Caki2 (cell line): ENCODE data around the gene AVL9. TPM values are rescaled to one million over a fixed set of nuclear protein-coding genes. Genes with fewer than 3 reads are reported as not detected.
"Not testable (repeated sequence)": the region's sequence is repeated elsewhere in the genome, so short reads cannot be mapped to it uniquely, and the experiment has no call there.

Experiments
- DNase-seq: peaks from one replicate; pipeline ENCODE4 v3.0.0-alpha.2; 2015; ENCODE audit warnings: low read depth
- in situ Hi-C: cut with HindIII; loops from 2 replicates; pipeline ENCODE4 v1.10.0; 2016; ENCODE audit warnings: low sequenced_read_pairs, low pct_unique_long_range_greater_than_20kb, mixed read lengths
- total RNA-seq: library from RNA; depleted of rRNA; stranded (reverse); fragments of >200 nt; shearing (Covaris generic); gene quantifications from 2 replicates; pipeline ENCODE4 v1.2.3, GENCODE V29; 2014; ENCODE audit warnings: low replicate concordance

Gene AVL9
- total RNA-seq, 1 experiment from 2014 or later: 28.1 TPM

DNA sequence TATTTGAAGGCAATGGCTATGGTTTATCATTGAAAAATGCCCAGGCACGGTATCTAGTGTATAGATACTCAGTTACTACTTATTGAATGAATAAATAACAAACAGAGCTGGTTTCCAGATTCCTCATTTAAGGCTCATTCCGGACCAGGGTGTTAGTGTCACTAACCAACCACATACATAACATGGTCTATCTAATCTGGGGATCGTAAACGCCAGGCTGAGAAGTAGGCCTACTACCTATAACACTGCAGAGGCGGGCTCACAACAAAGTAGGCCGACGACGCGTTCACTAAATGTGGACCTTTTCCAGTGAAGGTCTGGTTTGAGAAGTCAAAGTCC, 5.5 kb upstream of the AVL9 start:
- no peak for DNase-seq
- in situ Hi-C loops: no loop called here

DNA sequence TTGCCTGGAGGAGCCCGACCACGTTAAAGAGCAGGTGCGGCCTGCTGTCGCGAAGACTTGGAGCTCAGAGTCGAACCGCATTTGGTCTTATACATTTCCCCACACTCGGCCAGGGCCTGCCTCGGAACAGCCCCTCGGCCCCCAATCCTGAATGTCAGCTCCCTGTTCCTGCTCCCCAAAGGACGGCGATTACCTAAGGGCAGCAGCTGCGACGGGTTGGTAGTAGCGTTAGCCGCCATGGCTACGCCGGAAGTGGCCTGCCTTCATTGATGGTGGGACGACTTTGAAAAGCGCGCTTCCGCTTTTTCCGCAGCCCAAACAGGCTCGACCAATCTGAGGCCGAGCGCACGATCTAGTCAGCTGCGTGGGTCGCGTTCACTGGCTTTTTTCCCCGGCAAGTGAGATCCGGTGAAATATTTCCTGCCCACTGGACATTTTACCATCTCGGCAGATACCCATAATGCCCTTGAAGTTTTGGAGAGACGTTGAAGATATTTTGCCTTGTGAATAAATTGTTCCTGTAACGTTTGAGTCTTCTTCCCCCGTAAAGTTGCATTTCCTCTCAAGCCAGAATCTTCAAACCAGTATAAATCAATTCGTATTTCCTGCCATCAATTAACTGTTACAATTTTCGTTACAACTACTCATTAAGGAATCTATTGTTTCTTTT, 5.0 kb upstream of the AVL9 start, which contains the start of gene LSM5:
TSS of gene LSM5 (minus strand) at position 254 of the 670 bp plus-strand sequence. CDS start at position 239, 15 bp downstream.
- in situ Hi-C loops: no loop called here
- DNase-seq: peak; percentile 89

DNA sequence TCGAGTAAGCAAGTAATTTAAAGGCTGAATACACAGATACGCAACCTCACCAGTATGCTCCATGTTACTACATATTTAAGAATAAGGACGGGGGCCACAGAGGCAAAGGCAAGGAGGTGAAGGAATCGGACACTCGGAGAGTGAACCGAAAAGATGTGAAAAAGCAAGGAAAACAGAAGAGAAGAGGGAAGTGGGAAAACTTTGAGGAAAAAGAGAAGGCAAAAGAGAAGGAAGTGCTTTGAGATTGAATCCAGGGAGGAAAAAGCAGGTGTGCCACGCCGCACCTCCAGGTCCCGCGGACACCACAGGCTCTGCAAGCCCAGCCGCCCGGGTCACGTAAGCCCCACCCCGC, 367 bp upstream of the AVL9 start:
- in situ Hi-C loops: no loop called here
- DNase-seq: no peak

DNA sequence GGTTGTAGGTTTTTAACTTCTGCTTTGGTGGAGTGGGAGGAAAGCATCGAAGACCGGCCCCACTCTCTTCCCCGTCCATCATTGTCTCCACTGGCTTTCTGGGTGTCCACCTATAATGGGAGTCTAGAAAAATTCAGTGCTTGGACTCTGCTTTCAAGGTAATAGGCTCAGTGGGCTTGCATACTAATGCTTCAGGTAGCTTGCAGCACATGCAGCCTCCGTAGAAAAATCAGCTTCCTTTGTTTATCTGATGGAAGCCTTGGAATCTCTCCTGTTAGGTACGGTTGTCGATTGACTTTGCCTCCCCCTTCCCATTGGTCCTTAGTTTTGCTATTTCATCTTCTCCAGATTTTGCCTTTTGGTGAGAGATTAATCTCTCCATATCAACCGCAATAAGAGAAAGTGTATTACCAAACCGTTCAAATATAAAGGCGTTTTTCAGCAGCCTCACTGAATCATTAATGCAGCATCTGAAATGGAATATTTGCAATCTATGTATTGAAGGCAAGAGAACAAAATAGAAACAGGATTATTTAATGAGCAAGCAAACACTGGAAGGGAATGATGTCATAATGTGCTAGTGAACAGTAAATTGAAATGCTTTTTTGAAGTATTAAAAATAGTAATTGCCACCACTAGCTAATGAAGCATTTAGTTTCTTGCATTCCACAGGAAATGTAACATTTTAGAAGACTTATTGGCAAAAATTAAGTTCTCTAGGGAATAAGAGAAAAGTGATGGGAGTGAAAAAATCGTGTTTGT, 944 bp downstream of the AVL9 start:
- peak; percentile 50 for DNase-seq
- in situ Hi-C loops: no loop called here

DNA sequence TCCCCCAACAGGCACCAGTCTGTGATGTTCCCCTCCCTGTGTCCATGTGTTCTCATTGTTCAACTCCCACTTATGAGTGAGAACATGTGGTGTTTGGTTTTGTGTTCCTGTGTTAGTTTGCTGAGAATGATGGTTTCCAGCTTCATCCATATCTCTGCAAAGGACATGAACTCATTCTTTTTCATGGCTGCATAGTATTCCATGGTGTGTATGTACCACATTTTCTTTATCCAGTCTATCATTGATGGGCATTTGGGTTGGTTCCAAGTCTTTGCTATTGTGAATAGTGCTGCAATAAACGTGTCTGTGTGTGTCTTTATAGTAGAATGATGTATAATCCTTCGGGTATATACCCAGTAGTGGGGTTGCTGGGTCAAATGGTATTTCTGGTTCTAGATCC, 4.5 kb downstream of the AVL9 start:
- in situ Hi-C loops, DNase-seq: not testable (repeated sequence)

DNA sequence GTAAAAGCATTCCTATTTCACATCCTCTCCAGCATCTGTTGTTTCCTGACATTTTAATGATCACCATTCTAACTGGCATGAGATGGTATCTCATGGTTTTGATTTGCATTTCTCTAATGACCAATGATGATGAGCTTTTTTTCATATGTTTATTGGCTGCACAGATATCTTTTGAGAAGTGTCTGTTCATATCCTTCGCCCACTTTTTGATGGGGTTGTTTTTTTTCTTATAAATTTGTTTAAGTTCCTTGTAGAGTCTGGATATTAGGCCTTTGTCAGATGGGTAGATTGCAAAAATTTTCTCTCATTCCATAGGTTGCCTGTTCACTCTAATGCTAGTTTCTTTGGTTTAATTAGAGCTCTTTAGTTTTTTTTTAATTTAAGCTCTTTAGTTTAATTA, 4.9 kb downstream of the AVL9 start:
- in situ Hi-C loops, DNase-seq: not testable (repeated sequence)

DNA sequence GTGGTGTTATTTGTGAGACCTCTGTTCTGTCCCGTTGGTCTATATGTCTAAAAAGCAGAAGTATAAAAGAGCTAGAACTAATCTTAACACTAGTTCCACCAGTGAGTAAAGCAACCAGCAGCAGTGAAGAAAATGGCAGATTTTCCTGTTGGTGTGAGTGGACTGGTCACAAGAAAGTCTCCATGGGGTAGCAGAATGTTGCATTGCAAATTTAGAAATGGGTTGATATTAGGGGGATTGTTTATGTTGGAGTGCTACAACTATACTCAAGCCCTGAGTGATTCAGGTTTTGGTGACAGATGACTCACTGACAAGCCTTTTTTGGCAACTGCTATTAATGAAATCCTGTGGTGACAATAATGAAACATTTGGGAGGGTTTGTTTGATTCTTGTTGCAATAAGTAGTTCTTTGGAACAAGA, 5.6 kb downstream of the AVL9 start:
- peak; percentile 23 for DNase-seq
- in situ Hi-C loops: no loop called here

DNA sequence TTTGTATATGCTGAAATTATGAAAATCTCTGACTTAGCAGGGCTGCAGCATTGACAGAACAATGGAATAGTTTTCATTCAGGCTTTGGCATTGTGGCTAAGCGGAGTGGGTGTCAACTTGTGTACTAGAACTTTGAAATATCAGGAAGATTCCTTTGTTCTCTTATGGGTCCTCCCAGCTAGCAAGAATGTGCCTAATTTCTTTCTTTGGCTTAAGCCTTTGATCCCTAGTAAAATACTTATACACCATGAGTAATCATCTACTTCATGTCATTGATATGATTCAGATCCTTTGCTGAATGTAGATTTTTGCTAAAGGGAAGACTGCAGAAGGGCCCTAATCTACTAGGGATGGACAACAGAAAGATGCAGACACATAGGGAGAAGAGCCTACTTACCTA, 6.2 kb downstream of the AVL9 start:
- in situ Hi-C loops: no loop called here
- DNase-seq: no peak

DNA sequence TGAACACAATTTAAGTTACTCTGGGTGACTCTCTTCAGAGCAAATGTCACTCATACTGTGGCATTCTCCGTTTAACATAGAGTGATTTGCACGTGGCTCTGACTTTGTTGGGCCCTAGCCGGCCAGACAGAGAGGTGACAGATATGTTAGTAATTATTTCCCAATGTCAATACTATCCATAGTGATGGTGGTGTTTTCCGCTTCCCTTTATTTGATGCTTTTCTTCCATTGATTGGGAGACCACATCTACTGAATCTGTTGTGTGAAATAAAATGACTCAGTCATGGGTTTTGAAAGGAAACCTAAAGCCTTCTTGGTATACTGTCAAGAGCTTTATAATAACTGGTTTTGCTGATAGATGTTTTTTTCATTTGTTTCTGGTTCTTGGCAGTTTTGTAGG, 7.4 kb downstream of the AVL9 start:
- in situ Hi-C loops: no loop called here
- DNase-seq: no peak

DNA sequence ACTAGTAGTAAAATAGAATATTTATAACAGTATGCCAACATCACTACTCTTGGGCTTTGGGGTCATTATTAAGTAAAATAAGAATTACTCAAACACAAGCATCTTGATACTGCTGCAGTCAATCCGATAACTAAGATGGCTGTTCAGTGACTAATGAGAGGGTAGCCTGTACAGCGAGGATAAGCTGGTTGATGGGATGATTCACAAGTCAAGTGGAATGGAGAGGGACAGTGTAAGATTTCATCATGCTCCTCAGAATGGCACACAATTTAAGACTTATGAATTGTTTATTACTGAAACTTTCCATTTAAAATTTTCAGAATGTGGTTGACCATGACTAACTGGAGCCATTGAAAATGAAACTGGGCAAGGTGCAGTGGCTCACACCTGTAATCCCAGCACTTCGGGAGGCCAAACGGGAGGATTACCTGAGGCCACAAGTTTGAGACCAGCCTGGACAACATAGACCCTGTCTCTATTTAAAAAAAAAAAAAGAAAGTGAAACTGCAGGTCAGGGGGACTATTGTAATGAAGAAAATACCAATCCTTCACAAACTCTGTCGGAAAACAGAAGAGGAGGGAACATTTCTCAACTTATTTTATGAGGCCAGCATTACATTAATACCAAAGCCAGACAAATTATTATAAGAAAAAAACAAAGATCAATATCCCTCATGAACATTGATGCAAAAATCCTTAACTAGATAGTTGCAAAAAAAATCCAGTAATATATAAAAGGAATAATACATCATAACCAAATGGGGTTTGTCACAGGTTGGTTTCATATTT, 11.2 kb downstream of the AVL9 start:
- in situ Hi-C loops: no loop called here
- DNase-seq: peak; percentile 69

DNA sequence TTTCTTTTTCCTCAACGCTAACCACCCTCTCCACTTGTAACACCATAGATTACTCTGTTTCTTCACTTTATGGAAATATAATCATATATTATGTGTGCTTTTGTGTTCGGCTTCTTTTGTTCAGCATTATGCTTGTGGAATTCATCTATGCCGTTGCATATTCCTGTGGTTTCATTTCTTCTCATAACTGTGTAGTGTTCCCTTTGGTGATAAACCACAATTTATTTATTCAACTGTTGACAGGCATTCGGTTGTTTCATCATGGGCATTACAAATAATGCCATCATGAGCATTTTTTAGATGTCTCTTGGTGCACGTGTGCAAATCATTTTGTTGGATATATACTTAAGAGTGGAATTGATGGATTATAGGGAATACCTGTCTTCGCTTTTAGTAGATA, 12.1 kb downstream of the AVL9 start:
- no peak for DNase-seq
- in situ Hi-C loops: no loop called here

DNA sequence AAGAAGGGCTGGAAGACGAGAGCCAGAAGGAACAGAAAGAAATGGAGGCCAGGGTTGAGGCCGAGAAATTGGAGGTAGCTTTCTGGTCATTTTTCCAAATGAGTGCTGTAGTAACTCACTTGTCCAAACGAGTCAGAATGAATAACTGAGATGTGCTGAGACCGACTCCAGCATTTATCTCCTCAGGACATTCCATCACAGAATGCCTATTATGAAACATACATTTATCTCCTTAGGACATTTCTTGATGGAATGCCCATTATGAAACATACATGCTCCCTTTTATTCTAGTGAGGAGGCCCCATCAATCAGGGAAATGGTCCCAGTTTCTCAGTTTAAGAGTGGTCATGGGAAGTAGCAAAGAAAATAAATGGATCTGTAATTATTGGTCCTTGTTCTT, 16.5 kb downstream of the AVL9 start:
- no peak for DNase-seq
- in situ Hi-C loops: no loop called here

DNA sequence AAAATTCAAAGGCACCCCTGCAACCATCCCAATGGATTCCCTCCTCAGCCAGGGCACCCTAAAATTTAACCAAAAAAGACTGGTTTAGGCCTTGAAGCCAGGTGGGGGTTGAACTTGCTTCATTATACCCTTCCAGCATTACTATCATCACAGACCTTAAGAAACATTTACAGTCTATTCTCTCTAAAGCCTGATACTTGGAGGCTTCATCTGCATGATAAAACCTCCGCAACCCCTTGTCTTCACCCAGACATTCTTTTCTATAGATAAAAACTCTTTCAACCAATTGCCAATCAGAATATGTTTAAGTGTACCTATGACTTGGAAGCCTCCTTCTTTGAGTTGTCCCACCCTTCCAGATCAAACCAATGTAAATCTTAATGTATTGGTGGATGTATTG, 17.9 kb downstream of the AVL9 start:
- in situ Hi-C loops: no loop called here
- no peak for DNase-seq

DNA sequence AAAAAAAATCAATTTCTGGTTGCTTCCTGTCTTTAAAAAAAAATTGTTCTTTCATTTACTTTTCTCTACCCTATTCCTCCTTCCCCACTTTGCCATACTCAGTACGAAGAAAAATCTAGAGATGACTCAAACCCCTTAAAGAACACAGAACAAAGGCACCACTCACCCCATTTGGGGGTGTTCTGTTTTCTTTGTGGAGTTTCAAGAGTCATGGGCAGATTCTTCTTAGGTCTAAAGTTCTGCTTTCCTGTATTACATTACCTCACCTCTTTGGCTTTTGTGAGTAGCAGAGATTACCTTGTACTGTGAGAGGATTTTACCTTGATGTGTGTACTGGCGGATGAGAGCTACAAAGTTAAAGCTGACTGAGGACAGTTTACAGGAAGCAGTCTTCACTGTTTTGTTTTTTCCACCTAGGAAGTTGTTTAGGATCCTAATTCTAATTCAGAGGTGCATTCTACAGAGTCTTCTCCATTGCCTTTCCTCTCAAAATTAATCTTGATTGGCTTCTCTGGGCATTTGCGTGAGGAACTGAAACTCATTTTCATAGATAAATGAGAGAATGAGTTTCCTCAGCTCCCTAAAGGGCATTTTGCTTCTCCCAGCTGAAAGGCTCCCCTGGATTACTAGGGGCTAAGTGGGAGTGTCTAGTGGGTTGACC, 20.7 kb downstream of the AVL9 start:
- DNase-seq: no peak
- in situ Hi-C loops: no loop called here

DNA sequence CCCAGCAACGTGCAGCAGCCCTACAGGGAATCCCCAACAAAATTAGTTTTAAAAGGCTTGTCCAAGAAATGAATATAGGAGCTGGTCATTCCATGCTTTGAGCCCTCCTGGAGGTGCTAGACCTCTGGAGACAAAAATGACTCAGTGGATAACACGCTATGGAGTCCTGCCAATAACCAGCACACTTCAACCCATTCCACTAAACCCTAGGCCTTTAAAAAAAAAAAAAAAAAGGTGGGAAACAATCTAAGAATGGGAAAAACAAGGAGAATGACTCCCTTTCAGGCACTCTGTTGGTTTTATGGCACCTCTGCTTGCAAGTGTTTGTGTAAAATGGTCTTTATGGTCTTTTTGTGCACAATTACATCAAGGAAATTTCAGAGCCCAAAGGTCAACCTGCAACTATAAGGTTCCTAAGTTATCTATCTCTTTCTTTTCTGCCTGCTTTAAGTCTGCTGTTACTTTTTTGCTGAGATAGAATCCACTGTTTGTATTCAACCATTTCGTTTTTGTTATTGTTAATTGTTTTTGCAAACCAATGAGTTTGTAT, 21.3 kb downstream of the AVL9 start:
- DNase-seq: no peak
- in situ Hi-C loops: no loop called here

DNA sequence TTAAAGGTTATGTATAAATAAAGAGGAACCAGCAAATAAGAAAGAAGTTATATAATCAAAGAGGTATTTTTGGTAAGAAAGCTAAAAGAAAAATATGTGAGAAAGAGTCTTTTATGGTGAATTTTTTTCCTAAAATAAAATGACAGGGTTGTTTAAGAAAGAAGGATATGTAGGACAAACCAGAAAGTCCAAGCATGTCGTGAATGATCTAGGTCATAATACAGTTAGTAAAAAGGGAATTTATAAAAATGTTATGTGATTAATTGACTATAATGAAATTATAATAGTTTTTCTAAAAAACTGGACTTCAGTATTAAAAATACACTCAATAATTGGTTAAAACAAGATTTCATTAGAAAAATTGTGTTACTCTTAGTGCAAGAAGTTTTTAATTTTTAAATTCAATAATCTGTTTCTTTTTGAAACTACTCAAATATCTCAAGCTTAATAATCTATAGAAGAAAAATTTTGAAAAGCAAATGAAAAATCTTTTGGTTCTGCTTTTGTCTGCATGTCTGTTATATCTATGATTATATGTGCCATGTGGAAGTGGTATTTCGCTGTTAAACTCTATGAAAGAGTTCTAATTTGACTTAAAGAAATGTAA, 23.3 kb downstream of the AVL9 start:
- in situ Hi-C loops: no loop called here
- DNase-seq: peak; percentile 59

DNA sequence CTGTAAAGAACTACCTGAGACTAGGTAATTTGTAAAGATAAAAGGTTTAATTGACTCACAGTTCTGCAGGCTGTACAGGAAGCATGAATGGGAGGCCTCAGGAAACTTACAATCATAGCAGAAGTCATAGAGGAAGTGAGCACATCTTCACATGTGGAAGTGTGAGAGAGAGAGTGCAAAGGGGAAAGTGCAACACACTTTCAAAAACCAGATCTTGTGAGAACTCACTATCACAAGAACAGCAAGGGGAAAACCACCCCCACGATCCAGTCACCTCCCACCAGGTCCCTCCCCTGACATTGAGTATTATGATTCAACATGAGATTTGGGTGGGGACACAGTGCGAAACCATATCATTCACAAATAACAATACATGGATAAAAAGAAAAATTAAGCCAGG, 24.5 kb downstream of the AVL9 start:
- in situ Hi-C loops: no loop called here

More for the DNA sequence above, 24.5 kb downstream of the AVL9 start:
- DNase-seq: no peak
